H1 (cell line): ENCODE measurements around the gene MARK3. TPM values are rescaled to one million over a fixed set of nuclear protein-coding genes. Genes with fewer than 3 reads are reported as not detected.

Source experiments
- CTCF ChIA-PET: fragments of 300-600 bp; sonication (Branson Sonifier 250); formaldehyde crosslinking; loops from one replicate; lab custom pipeline; 2021; ENCODE audit not compliant: partially characterized antibody; lab: Charles Lee
- POLR2A ChIA-PET: fragments of 300-600 bp; sonication (Branson Sonifier 250); formaldehyde crosslinking; loops from one replicate; lab custom pipeline; 2021; ENCODE audit warnings: inconsistent platforms; ENCODE audit not compliant: partially characterized antibody; lab: Charles Lee
- DNase-seq, 2 experiments: peaks; one replicate each; pipeline versions ENCODE4 v3.0.0 to v3.0.0-alpha.2; 2010 to 2022; ENCODE audit warnings: low spot score in 2 of 2, low read depth in 1 of 2, mixed read lengths in 1 of 2
- FAIRE-seq: peaks from 2 replicates; lab custom pipeline; 2011; peaks lifted over from hg19 to GRCh38; lab: Jason Lieb, UNC
- H2AFZ ChIP-seq: 2 replicates; pipeline ENCODE4 v1.8.1; 2012; ENCODE audit warnings: low read length, inconsistent platforms
- H2AK5ac ChIP-seq: 2 replicates; pipeline ENCODE4 v1.6.1; 2013; ENCODE audit warnings: low read depth, low read length
- H2BK120ac ChIP-seq: replicated peaks from 2 replicates; pipeline ENCODE3; 2013; ENCODE audit warnings: low read depth, low read length, inconsistent platforms
- H2BK12ac ChIP-seq: 2 replicates; pipeline ENCODE4 v1.6.1; 2013; ENCODE audit warnings: low read depth, low read length
- H2BK15ac ChIP-seq: 2 replicates; pipeline ENCODE4 v1.6.1; 2013; ENCODE audit warnings: low read length
- H2BK20ac ChIP-seq: 2 replicates; pipeline ENCODE4 v1.6.1; 2013; ENCODE audit warnings: low read length
- H2BK5ac ChIP-seq: 2 replicates; pipeline ENCODE4 v1.6.1; 2013; ENCODE audit warnings: low read depth, low read length
- H3K14ac ChIP-seq: 2 replicates; pipeline ENCODE4 v1.6.1; 2013; ENCODE audit warnings: inconsistent platforms; ENCODE audit not compliant: insufficient read length
- H3K18ac ChIP-seq: 2 replicates; pipeline ENCODE4 v1.6.1; 2013; ENCODE audit warnings: low read length; ENCODE audit errors: extremely low read depth
- H3K23ac ChIP-seq: 2 replicates; pipeline ENCODE4 v1.6.1; 2013; ENCODE audit warnings: inconsistent platforms; ENCODE audit not compliant: insufficient read length
- H3K23me2 ChIP-seq: 2 replicates; pipeline ENCODE4 v1.6.1; 2013; ENCODE audit warnings: low read depth, low read length
- H3K27ac ChIP-seq: 2 replicates; pipeline ENCODE4 v1.6.1; 2011; ENCODE audit warnings: low read depth, low read length, inconsistent platforms
- H3K27me3 ChIP-seq, 4 experiments: replicated peaks in 1 of 4; 1 replicate in 1 of 4; 2 replicates in 3 of 4; pipeline versions ENCODE4 v1.6.1 to v1.8.1; 2011 to 2013; ENCODE audit warnings: low read length in 3 of 4, mild to moderate bottlenecking in 3 of 4, inconsistent platforms in 2 of 4, mixed read lengths in 2 of 4, moderate library complexity in 1 of 4; ENCODE audit not compliant: control insufficient read depth in 3 of 4, insufficient read depth in 3 of 4; ENCODE audit errors: extremely low read depth in 1 of 4
- H3K36me3 ChIP-seq, 4 experiments: 2 replicates each; pipeline versions ENCODE4 v1.6.1 to v1.8.1; 2011 to 2013; ENCODE audit warnings: mild to moderate bottlenecking in 4 of 4, low read length in 3 of 4, moderate library complexity in 2 of 4, control low read depth in 1 of 4, inconsistent platforms in 1 of 4; ENCODE audit not compliant: insufficient read depth in 4 of 4, control insufficient read depth in 2 of 4
- H3K4ac ChIP-seq: replicated peaks from 2 replicates; pipeline ENCODE3; 2013; ENCODE audit warnings: low read length, low read depth, mixed read lengths, inconsistent platforms; ENCODE audit not compliant: insufficient read length
- H3K4me1 ChIP-seq, 4 experiments: replicated peaks in 1 of 4; 1 replicate in 1 of 4; 2 replicates in 3 of 4; pipeline versions ENCODE4 v1.6.1 to v1.8.1; 2011 to 2013; ENCODE audit warnings: low read length in 3 of 4, inconsistent platforms in 2 of 4, mixed read lengths in 1 of 4; ENCODE audit not compliant: insufficient read depth in 4 of 4, control insufficient read depth in 3 of 4
- H3K4me2 ChIP-seq, 2 experiments: 2 replicates each; pipeline versions ENCODE4 v1.6.1 to v1.8.1; 2011 to 2013; ENCODE audit warnings: low read depth in 2 of 2, low read length in 2 of 2, control low read depth in 1 of 2, inconsistent platforms in 1 of 2, mild to moderate bottlenecking in 1 of 2; ENCODE audit not compliant: insufficient read depth in 1 of 2
- H3K4me3 ChIP-seq, 4 experiments: fragments of 200-600, 300-600 bp in 1 of 4; sonication (generic), shearing (Covaris generic), sonication (Bioruptor Twin) in 1 of 4; 2 replicates each; pipeline versions ENCODE4 v1.5.1 to v1.8.1; 2011 to 2016; ENCODE audit warnings: low read length in 4 of 4, low read depth in 3 of 4, control low read depth in 2 of 4, inconsistent platforms in 2 of 4, mild to moderate bottlenecking in 2 of 4, mixed read lengths in 1 of 4, moderate library complexity in 1 of 4; ENCODE audit not compliant: insufficient read depth in 2 of 4; ENCODE audit errors: extremely low read depth in 1 of 4
- H3K56ac ChIP-seq: replicated peaks from 2 replicates; pipeline ENCODE3; 2013; ENCODE audit warnings: low read depth, mild to moderate bottlenecking, mixed read lengths, low read length, inconsistent platforms; ENCODE audit not compliant: insufficient read length
- H3K79me1 ChIP-seq: 2 replicates; pipeline ENCODE4 v1.6.1; 2013; ENCODE audit warnings: low read depth, low read length, control low read depth
- H3K79me2 ChIP-seq, 2 experiments: 2 replicates each; pipeline versions ENCODE4 v1.6.1 to v1.8.1; 2012 to 2013; ENCODE audit warnings: low read length in 2 of 2, mild to moderate bottlenecking in 2 of 2, inconsistent platforms in 1 of 2; ENCODE audit not compliant: insufficient read depth in 2 of 2, control insufficient read depth in 1 of 2
- H3K9ac ChIP-seq, 4 experiments: replicated peaks in 1 of 4; 1 replicate in 1 of 4; 2 replicates in 3 of 4; pipeline versions ENCODE4 v1.6.1 to v1.8.1; 2011 to 2013; ENCODE audit warnings: low read depth in 3 of 4, low read length in 3 of 4, control low read depth in 2 of 4, mild to moderate bottlenecking in 2 of 4, moderate library complexity in 2 of 4, inconsistent platforms in 1 of 4; ENCODE audit errors: extremely low read depth in 1 of 4
- H3K9me3 ChIP-seq, 2 experiments: 2 replicates each; pipeline versions ENCODE4 v1.6.1 to v1.8.1; 2012 to 2013; ENCODE audit warnings: mild to moderate bottlenecking in 2 of 2, moderate library complexity in 2 of 2, control low read depth in 1 of 2, inconsistent platforms in 1 of 2, low read depth in 1 of 2, low read length in 1 of 2, mixed read lengths in 1 of 2; ENCODE audit not compliant: insufficient read depth in 2 of 2
- H4K20me1 ChIP-seq, 2 experiments: replicated peaks in 1 of 2; 2 replicates each; pipeline versions ENCODE3 to v1.8.1; 2011 to 2013; ENCODE audit warnings: inconsistent platforms in 2 of 2, low read length in 2 of 2, mild to moderate bottlenecking in 1 of 2; ENCODE audit not compliant: insufficient read depth in 2 of 2, control insufficient read depth in 1 of 2
- H4K5ac ChIP-seq: 2 replicates; pipeline ENCODE4 v1.6.1; 2013; ENCODE audit warnings: low read length, low read depth, mixed read lengths, inconsistent platforms; ENCODE audit not compliant: insufficient read length
- H4K8ac ChIP-seq: 2 replicates; pipeline ENCODE4 v1.8.0; 2013; ENCODE audit warnings: mild to moderate bottlenecking, moderate library complexity, low read length, inconsistent platforms; ENCODE audit not compliant: insufficient read depth; ENCODE audit errors: extremely low read depth
- H4K91ac ChIP-seq: replicated peaks from 2 replicates; pipeline ENCODE3; 2013; ENCODE audit warnings: low read length, mixed read lengths, inconsistent platforms; ENCODE audit not compliant: insufficient read length
- ASH2L ChIP-seq: fragments of 200-600, 300-600 bp; sonication (generic); IDR thresholded peaks from one replicate; pipeline ENCODE4 v1.7.1; 2017; ENCODE audit warnings: low read length
- CBX5 ChIP-seq: fragments of 300-800, 300-1000 bp; sonication (generic); IDR thresholded peaks from 2 replicates; pipeline ENCODE4 v1.7.1; 2016; ENCODE audit warnings: antibody characterized with exemption, low read length, low read depth
- EP300 ChIP-seq, 2 experiments: IDR thresholded peaks; 1 replicate in 1 of 2; 2 replicates in 1 of 2; pipeline ENCODE4 v1.6.1; 2011 to 2012; ENCODE audit warnings: low read depth in 2 of 2, low read length in 2 of 2, mild to moderate bottlenecking in 2 of 2, borderline replicate concordance in 1 of 2, inconsistent platforms in 1 of 2, moderate library complexity in 1 of 2
- EZH2 ChIP-seq: fragments of 200-600 bp; sonication (generic); IDR thresholded peaks from 2 replicates; pipeline ENCODE4 v1.7.1; 2012; ENCODE audit warnings: low read depth, mild to moderate bottlenecking, moderate library complexity, low read length, inconsistent platforms; ENCODE audit not compliant: severe bottlenecking
- RAD21 ChIP-seq, 2 experiments: IDR thresholded peaks in 1 of 2; conservative IDR thresholded peaks in 1 of 2; 2 replicates each; pipeline ENCODE4 v1.6.1; 2011; ENCODE audit warnings: low read depth in 2 of 2, low read length in 2 of 2, improper control_type of control experiment in 1 of 2, inconsistent platforms in 1 of 2, mild to moderate bottlenecking in 1 of 2, moderate library complexity in 1 of 2
- RFX5 ChIP-seq: IDR thresholded peaks from 2 replicates; pipeline ENCODE4 v1.6.1; 2011; ENCODE audit warnings: low read depth, low read length, improper control_type of control experiment, borderline replicate concordance
- whole genome bisulfite sequencing, 2 experiments: shearing (Covaris generic) in 1 of 2; methylation state at CpG; one replicate each; pipeline versions ENCODE4 v1.1.6 to v1.1.7; 2013 to 2015; ENCODE audit warnings: low lambda C conversion rate in 2 of 2, mixed read lengths in 2 of 2, inconsistent platforms in 1 of 2, low coverage in 1 of 2, missing lambda C conversion rate in 1 of 2; ENCODE audit not compliant: insufficient replicate concordance in 2 of 2, insufficient coverage in 1 of 2, insufficient read length in 1 of 2; ENCODE audit errors: extremely low coverage in 1 of 2, missing lambda C conversion rate in 1 of 2; 5-methylcytosine and 5-hydroxymethylcytosine counted together
- polyA plus RNA-seq, 7 experiments: library from polyadenylated mRNA; depleted of rRNA in 3 of 7; stranded (reverse) in 5 of 7; unstranded in 2 of 7; fragments of >200 nt in 5 of 7; fragments of 200-250 nt in 2 of 7; gene quantifications; 1 replicate in 5 of 7; 2 replicates in 1 of 7; 4 replicates in 1 of 7; pipeline versions ENCODE4 v1.2.1 to v1.2.3, GENCODE V29; 2011 to 2013; ENCODE audit warnings: missing spikeins in 2 of 7, mixed read lengths in 2 of 7
- total RNA-seq: library from RNA; stranded (reverse); fragmentation: NEBNext Ultra II Directional; extraction: Animal tissue kit (Norgen Biotek cat#: 25700); gene quantifications from 2 replicates; pipeline ENCODE4 v1.2.1, GENCODE V29; 2021
- TF ChIP-seq, protein P1 (sequence below): IDR thresholded peaks from 2 replicates; pipeline ENCODE4 v1.6.1; 2011; ENCODE audit warnings: low read length, improper control_type of control experiment

The MARK3 gene
- total and polyA plus RNA-seq, 2 of the 8 experiments (the other 6 are each of a cell fraction or from before 2014, with no cell fraction given), result 39.4 to 76.9 TPM

- H2AK5ac ChIP-seq, result no peak overlapping the region
- peaks cover 10 to 19% of the 10 kb centered on the region in 2 experiments for H4K20me1 ChIP-seq
- no peak overlapping the region for H2AFZ ChIP-seq
- FAIRE-seq (no peak), DNase-seq (no peak)
- CTCF ChIA-PET, result interaction anchor here (0.6 to 31.3 kb wide), 5 partner anchors 12 to 48 kb away, joined by 3 to 921 read pairs (median 4); partner anchors contain the start of gene TRMT61A
- H3K18ac ChIP-seq, result no peak overlapping the region
- peaks cover 6% of the 10 kb centered on the region; the same call in 1 of the 2 replicates for H3K23me2 ChIP-seq
- no peak overlapping the region for H3K4ac ChIP-seq
- no peak overlapping the region for H2BK20ac ChIP-seq
- no peaks in the 10 kb centered on the region for H3K9me3 ChIP-seq
- no peak overlapping the region for H4K5ac ChIP-seq
- no peak overlapping the region for H2BK15ac ChIP-seq
- H3K79me2 ChIP-seq, result no peaks in the 10 kb centered on the region; a peak in 1 of 4 replicates
- H3K27ac ChIP-seq, result no peak overlapping the region
- peaks cover 0 to 23% (median 16%) of the 10 kb centered on the region in 4 experiments; a peak in 6 of 7 replicates for H3K4me1 ChIP-seq
- H2BK12ac ChIP-seq, result no peak overlapping the region
- H3K4me2 ChIP-seq, result no peak overlapping the region
- no peak overlapping the region for H3K56ac ChIP-seq
- no peak overlapping the region for H3K4me3 ChIP-seq
- no peaks in the 10 kb centered on the region for H3K27me3 ChIP-seq
- no peak overlapping the region for H2BK120ac ChIP-seq
- no peak overlapping the region for H2BK5ac ChIP-seq
- H3K36me3 ChIP-seq, result peaks cover 8 to 23% (median 17%) of the 10 kb centered on the region in 4 experiments; a peak in 7 of 8 replicates
- H3K9ac ChIP-seq, result no peak overlapping the region
- no peak overlapping the region for H4K91ac ChIP-seq
- H3K14ac ChIP-seq, result no peak overlapping the region
- H3K23ac ChIP-seq, result no peak overlapping the region
- 87% methylated on average over 10 of the region's 10 CpGs; no CpG with 5 or more reads in 1 of the 2 experiments for WGBS, 2 experiments
- no peak for TF ChIP-seq ASH2L
- TF ChIP-seq RFX5, result no peak
- no peak for TF ChIP-seq CBX5
- TF ChIP-seq, protein P1, sequence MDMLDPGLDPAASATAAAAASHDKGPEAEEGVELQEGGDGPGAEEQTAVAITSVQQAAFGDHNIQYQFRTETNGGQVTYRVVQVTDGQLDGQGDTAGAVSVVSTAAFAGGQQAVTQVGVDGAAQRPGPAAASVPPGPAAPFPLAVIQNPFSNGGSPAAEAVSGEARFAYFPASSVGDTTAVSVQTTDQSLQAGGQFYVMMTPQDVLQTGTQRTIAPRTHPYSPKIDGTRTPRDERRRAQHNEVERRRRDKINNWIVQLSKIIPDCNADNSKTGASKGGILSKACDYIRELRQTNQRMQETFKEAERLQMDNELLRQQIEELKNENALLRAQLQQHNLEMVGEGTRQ, result no peak
- TF ChIP-seq EZH2, result no peak
- no peak for TF ChIP-seq RAD21 (IDR thresholded peaks at IDR 0.05 in 1 of 2, conservative IDR thresholded peaks at IDR 0.05 in 1 of 2; ENCODE audit: low read depth in 2 of 2, low read length in 2 of 2)
- no peak for TF ChIP-seq EP300 (IDR thresholded peaks at IDR 0.05; ENCODE audit: borderline replicate concordance in 1 of 2, low read depth in 2 of 2, low read length in 2 of 2)
- no peaks in the 10 kb centered on the region for H3K79me1 ChIP-seq
- no peak overlapping the region for H4K8ac ChIP-seq
- POLR2A ChIA-PET, result interaction anchor here (0.6 to 12.6 kb wide), 9 partner anchors 6 to 182 kb away, joined by 3 to 844 read pairs (median 3); partner anchors contain the start of genes EIF5 and TRMT61A
Measured at GRCh38 chr14:103516426-103517173, 131.4 kb downstream of the MARK3 start.
